HG02588 (cell line): Measurements from ENCODE around the gene TMTC2.

Source experiments
- ATAC-seq: cut with Tn5 transposase; IDR thresholded peaks from one replicate; pipeline ENCODE4 v1.9.1; 2021; ENCODE audit warnings: mild to moderate bottlenecking, moderate library complexity; ENCODE audit not compliant: unreplicated experiment

The TMTC2 gene

DNA sequence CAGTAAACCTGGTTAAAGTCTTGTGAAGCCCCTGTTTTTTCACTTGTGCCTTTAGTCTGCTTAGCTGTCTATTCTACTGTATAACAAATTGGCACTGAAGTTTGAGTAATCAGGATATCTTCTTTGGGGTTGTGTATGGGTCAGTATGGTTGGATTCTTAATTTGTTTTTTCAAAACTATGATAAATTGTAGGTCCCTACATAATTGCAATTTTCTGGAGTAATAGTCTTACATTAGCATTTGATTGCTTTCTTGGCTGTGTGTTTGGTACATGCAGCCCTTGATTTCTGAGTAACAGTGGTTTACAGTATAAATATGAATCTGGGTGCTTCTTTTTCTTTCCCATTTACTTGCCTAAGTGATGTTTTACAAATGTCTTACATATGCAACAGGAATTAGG is 186.6 kb downstream of the TMTC2 start:
- ATAC-seq = no peak

DNA sequence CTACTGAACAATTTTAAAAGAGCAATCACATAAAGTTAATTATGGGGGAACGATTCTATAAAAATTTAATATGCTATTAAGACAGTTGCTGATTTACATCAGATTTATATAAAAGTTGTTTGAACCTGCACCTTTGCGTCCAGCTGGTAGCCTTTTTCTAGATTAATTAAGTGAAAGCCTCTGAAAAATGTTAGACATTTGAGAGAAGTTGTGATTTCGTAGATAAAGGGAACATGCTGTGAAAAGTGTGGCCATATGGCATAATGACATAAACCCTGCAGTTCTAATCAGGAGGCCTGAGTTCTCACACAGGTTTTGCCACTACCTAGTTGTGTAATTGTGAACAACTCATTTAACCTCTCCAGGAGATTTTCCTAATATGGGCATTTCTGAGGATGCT is 187.2 kb downstream of the TMTC2 start:
- no peak for ATAC-seq

DNA sequence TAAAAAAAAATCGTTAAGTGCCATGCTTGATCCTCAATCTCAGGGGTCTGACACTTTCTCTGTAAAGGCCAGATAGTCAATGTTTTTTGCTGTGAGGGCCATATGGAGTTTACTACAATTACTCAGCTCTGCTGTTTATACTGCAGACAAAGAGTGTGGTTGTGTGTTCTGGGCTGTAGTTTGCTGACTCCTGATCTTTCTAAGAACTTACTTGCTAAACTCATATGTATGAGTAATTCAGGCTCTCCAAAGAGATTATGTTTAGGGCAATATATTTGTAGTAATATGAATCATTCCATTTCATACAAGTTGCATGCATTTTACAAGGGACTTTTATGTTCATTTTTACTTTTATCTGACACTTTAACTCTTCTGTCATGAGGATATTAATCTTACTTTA is 188.2 kb downstream of the TMTC2 start:
- ATAC-seq = no peak

DNA sequence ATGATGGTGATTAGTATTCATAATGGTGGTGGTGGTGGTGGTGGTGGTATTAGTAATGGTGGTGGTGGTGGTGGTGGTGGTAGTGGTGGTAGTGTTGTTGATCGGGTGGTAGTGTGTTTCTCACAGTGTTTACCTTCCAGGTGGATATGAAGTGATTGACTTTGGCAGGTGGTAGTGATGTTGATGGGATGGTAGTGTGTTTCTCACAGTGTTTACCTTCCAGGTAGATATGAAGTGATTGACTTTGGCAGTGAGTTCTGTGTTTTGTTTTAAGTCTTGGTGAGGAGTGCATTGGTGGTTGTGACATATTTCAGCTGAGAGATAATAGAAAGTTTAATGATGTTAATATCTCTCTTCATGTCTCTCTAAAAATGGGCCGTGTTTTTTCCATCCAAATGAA is 189.4 kb downstream of the TMTC2 start:
- ATAC-seq = no peak

DNA sequence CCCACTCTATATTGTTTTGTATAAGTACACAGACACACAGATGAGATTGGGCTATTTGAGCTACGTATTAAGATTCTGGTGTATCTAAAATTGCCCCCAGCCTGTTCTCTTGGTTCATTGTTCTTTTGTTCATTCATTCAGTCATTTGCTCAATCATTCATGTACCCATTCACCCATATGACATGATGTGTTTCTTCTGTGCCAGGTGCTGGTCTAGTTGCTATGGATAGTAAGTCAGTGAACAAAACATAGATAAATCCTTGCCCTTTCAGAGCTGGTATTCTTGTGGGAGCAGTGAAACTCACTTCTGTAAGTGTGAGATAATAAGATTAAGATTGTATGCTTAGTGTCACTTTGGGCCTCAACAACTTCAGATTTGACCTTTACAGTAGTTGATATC is 191.3 kb downstream of the TMTC2 start:
- ATAC-seq = no peak

DNA sequence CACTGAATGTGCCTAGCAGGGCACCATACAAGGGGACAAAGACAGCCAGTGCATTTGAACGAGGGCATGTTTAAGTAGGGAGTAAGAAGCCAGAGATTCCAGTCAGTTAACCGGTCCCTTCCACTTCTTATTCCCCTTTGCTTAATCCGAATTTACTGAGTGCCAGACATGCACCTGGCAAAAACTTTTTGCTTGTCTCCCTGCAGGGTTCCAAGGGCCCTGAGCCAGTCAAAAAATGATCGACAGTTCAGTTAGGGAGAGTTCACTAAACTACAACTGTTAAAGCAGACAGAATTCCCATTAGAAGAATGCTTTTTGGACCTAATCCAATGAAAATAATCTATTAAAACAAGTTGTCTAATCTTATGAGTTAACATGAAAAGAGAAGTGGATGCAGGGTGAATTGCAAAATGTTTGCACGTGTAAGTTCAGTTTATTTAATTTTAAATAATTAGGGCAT is 193.8 kb downstream of the TMTC2 start:
- ATAC-seq = no peak

DNA sequence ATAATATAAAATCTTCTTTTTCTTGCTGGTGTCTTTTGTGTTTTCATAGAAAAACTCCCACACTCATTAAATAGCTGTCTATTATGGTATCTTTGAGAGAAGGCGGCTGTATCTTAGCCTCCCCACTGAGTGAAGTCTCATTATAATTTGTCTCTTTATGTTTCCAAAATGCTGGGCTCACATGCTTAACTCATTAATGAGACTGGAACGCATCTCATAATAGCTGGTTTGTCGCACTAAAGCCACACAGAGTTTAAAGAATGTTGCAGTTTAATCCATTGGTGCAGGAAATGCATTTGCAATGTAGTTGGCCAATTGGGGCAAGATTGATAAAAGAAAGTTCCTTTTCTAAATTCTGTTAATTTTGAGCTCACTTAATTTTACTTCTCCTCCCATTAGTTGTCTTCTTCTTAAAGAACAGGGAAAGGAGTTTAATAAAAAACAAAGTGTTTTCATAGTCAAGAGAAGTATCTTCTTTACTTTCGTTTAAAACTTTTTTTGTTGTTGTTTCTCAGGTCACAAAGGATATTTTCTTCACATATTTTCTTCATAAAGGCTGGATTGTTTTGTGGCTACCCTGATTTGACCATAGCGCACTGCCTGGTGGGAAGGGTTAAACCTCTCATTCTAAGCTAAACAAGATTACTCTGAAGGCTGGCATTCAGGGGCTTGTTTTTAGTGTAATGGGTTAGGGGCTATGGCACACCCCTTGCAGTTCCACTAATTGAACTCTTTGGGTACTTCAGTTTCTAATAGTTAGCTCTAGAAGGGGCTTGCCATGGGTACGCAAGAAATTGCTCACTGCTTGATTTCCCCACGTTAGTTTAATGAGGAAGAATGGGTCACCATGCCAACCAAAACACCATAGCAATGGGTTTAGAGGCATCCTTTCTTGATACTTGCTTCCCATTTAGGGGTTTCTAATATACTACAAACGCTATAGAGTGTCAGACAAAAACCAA is 197.0 kb downstream of the TMTC2 start:
- no peak for ATAC-seq

DNA sequence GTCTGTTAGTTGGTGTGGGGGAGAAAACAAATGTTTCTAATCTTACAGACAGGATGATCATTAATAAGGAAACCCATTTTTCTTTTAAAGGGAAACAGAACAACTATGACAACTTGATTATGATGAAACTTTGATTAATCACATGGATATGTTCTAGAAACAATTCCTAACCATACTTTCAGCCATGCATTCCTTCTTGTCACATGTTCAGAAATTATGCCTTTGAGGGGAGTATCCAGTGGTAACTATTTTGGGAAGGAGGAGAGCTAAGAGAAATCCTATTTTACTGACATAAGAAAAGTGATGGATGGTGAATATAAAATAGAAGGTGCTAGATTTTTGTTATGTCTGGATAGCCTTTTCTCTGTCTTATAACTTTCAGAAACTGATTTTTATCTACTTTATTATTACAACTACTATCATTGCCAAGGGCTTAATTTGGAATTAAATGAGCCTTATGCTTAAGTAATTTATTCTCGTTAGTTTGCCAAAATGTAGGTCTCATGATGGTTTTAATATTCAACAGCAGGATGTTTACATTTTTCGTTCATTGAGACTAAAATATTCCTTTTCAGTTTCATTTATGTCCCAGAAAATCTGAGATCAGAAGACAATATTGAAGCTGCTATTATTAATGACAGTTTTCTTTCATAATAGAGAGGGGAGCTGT is 200.1 kb downstream of the TMTC2 start:
- ATAC-seq = no peak

DNA sequence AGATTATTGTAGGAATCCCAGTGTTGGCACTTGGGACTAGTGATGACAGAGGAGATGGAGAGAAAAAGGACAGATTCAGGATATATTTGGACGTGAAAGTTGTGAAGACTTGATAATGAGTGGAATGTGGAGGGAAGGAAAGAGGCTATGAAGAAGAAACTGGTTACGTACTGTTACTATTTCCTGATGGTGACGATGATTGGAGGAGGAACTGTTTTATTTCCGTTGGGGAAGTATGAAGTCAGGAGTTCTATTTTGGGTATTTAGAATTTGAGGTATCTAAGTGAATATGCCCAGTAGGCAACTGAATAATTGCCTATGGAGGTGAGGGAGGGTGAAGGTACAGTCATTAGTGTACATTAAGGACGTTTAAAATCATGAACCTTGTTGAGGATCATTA is 207.2 kb downstream of the TMTC2 start:
- no peak for ATAC-seq

DNA sequence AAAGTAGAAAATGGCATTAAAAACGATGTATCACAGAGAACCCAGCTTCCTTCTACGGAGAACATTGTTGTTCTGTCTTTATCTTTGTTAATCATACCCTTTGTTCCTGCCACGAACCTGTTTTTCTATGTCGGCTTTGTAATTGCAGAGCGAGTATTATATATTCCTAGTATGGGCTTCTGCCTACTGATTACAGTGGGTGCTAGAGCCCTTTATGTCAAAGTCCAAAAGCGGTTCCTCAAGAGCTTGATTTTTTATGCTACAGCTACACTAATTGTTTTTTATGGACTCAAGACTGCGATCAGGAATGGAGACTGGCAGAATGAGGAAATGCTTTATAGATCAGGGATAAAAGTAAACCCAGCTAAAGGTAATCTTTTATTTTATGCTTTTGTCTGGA is 209.6 kb downstream of the TMTC2 start:
- ATAC-seq = no peak

DNA sequence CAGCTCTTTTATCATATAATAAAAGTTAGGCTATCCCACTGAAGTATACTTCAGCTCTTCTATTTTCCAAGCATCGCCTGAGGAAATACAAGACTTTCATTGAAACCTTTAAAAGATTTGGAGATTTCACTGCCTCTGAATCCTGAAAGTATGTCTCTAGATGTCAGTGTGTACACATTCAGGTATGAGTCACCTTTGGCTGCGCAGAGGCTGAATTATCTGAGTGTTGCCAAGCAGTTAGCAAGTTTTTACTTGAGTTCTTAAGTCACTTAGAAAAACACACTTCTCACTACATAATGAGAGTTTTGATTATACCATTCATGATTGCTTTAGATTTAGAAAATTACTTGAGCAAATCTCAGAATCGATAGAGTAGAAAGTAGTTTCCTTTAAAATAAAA is 210.3 kb downstream of the TMTC2 start:
- no peak for ATAC-seq

DNA sequence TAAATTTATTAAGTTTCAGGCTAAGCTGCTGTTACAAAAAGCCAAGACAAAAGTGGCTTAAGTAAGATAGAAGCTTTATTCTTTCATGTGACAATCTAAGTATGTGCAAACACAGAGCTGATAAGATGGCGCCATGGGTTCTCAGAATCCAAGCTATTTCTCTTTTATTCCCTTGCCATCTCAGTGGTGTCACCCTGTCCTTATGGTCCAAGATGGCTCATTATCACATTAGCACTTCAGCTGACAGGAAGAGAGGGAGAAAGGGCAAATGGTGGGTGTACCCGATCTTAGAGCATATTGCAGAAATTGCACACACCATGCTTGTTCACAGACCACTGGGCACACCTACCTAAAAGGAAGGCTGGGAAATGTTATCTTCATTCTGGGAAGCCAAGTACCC is 211.7 kb downstream of the TMTC2 start:
- ATAC-seq = no peak

DNA sequence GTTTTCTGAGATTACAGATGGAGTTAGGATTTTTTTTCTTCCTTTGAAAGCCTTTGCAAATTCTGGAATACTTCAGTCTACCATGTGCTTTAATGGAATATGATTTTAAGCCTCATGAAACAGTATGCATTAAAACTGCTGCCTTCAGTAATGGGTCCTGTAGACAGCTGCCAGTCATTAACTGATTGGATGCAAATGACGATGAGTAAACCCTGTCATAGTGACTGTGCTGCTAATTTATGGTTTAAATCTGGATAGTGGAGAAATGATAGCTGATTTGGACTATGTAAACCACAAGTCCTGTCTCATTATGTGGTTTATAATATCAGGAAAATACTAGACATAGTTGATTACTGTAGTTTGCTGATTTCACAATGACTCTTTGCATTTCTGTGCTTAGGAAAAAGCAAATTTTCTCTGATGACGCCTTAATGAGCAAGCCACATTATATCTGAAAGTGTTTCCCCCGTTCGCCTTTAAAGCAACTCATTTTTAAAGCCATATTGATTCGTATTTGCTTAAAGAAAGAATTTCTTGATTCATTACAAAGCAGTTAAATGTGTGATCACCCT is 217.6 kb downstream of the TMTC2 start:
- no peak for ATAC-seq

DNA sequence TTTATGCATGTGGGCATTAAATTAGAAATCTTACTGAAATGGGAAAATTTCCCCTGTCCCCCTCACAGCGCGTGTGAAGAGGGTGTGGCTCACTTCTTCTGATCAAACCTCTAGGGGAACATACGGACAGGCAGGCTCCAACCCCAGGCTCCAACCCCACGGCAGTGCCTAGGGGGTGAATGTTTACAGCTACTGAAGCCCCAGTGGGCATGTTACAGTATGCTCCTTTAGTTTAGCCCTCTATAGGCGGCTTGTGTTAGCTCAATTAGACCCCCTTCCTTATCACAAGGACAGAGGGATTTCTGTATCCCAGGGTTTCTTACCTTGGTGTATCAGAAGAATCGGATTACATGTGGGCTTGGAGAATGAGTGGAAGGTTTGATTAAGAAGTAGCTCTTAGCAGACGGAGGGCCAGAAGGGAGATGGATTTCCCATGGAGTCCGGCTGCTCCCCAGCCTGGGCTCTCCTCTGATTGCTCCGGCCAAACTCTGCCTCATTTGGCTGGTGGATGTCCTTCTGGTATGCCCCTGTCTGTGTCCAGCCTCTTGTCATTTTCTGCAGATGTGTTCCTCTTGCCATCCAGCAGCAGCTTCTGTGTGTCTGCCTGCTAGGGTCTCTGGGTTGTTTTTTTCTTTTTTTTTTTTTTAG is 223.7 kb downstream of the TMTC2 start:
- ATAC-seq = no peak

DNA sequence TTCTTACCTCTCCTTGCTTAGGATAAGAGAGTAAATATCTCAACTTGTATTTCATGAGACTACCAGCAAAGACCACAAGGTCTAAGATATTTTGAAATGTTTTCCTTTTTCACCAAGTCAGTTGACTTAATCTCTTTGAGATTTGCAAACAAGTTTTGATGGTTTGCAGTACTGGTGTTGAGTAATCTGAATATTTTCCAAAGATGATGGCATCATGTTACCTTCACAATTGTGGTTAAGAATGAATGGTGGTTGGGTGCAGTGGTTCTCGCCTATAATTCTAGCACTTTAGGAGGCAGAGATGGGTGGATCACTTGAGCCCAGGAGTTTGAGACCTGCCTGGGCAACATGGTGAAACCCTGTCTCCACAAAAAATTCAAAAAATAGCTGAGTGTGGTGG is 225.7 kb downstream of the TMTC2 start:
- ATAC-seq = no peak

DNA sequence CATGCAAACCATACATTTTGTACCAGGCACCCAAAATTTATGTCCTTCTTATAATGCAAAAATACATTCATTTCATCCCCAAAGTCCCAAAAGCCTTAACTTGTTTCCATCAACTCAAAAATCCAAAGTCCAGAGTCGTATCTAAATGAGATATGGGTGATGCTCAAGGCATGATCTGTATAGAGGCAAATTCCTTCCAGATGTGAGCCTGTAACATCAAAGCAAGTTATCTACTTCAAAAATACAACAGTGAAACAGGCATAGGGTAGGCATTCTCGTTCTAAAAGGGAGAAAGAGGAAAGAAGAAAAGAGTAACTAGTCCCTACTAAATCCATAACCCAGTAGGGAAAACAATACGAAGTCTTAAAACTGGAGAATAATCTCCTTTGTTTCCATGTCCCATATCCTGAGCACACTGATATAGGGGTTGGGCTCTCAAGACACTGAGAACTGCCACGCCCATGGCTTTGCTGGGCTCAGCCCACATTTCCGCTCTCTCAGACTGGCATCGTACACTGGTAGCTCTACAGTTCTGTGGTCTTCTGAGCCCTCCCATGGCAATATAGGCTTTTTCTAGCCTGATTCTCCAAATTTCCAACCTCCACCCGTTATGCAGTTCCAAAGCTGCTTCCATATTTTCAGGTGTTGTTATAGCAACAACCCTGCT is 232.8 kb downstream of the TMTC2 start:
- no peak for ATAC-seq

DNA sequence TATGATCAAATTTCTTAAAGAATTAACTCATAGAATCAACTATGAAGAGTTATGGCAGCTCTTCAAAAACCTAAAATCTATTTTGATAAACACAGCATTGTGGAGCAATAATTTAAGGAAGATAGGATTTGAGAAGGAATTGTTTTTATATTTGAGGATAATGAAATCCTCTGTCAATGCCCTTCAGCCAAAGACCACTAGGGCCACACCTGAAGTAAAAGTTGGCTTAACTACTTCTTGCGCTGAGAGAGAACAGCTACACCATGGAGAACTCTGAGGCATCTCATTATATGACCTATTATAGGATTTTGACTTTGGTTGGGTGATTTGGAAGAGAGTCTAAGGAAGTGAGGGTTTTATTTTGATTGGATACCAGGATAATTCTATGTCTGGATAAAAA is 237.2 kb downstream of the TMTC2 start:
- no peak for ATAC-seq

DNA sequence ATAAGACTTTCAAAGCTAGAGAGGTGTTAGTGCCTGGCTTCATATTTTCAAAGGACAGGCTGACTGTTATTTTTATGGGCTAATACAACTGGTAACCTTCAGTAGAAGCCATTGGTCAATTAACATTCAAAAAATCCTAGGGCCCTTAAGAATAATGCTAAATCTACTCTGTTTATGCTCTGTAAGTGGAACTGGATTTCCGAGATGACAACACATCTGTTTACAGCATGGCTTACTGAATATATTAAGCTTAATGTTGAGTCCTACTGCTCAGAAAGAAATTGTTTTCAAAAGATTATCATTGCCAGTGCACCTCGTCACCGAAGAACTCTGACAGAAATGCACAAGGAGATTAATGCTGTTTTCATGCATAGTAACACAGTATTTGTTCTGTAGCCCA is 239.9 kb downstream of the TMTC2 start:
- ATAC-seq = no peak

DNA sequence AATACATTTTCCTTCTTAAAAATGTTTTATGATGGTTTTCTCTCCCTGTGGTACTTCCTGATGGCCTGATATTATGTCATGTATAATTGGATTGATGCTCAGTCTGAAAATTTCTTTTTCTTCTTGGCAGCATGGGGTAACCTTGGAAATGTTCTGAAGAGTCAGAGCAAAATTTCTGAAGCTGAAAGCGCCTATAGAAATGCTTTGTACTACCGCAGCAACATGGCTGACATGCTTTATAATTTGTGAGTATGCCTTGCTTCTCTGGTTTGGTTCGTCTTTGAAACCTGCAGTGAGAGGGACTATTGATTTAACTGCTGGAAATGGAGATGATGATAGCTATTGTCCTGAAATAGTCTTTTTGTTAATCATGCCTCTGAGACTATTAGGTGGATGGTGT is 243.6 kb downstream of the TMTC2 start:
- ATAC-seq = no peak

DNA sequence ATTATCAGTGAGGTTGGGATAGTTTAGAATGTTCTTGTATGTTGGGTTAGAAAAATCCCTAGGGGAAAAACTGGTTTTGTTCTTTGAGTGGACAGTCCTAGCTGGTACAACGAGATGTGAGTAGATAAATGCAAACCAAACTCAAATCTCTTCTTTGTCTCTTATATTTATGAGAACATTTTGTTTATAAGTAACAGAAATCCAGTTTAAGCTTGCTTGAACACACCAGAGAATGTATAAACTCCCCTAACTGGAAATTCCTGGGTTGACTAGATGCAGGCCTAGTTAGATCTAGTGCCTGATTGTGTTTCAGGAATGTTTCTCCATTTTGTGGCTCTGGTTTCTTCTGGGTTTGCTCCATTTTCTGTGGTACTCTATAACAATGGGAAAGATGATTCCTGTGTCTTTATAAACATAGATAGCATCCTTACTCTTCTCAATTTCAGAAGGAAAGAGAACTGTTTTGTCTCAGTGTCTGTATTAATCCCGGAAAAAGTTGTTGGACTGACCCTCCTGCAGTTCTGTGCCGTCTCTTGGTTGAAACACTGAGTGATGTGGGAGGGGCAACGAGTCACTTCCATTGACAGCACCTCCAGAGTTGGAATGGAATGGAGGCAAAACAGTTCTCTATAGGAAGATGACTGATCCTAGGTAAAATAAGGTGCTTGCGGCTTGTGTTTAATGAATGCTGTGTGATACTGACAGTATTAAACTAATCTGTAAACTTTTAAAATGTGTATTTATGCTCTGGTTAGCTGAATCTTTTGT is 244.8 kb downstream of the TMTC2 start:
- no peak for ATAC-seq
